Activated CD4-positive, alpha-beta T cell treated with anti-CD3 and anti-CD28 coated beads for 36 hours (primary cell): Measurements from ENCODE around the gene RPUSD4. TPM values are rescaled to one million over a fixed set of nuclear protein-coding genes. Genes with fewer than 3 reads are reported as not detected.

ENCODE experiments used
- ATAC-seq: fragments of 200-7000 bp; cut with Tn5 transposase; one replicate; pipeline ENCODE4 v1.10.0; 2021; ENCODE audit warnings: mild to moderate bottlenecking, moderate library complexity
- CTCF ChIA-PET: fragments of 350-600 bp; sonication (Branson Sonifier 250); formaldehyde crosslinking; loops from one replicate; lab custom pipeline; 2021; ENCODE audit warnings: antibody characterized with exemption; lab: Charles Lee
- POLR2A ChIA-PET: fragments of 350-600 bp; sonication (Branson Sonifier 250); formaldehyde crosslinking; loops from one replicate; lab custom pipeline; 2021; ENCODE audit warnings: antibody characterized with exemption, inconsistent platforms; lab: Charles Lee
- DNase-seq: peaks from one replicate; pipeline ENCODE4 v3.0.0-alpha.2; 2020
- H3K27ac Mint-ChIP-seq: one replicate; pipeline ENCODE4 v1.8.0; 2021; ENCODE audit warnings: mixed read lengths
- H3K27me3 Mint-ChIP-seq: one replicate; pipeline ENCODE4 v1.8.0; 2021; ENCODE audit warnings: mixed read lengths
- H3K36me3 Mint-ChIP-seq: one replicate; pipeline ENCODE4 v1.8.0; 2021; ENCODE audit warnings: low read depth, mixed read lengths
- H3K4me1 Mint-ChIP-seq: one replicate; pipeline ENCODE4 v1.8.0; 2021; ENCODE audit warnings: mixed read lengths
- H3K4me3 Mint-ChIP-seq: one replicate; pipeline ENCODE4 v1.8.0; 2021; ENCODE audit warnings: mild to moderate bottlenecking, moderate library complexity, mixed read lengths
- H3K9me3 Mint-ChIP-seq: one replicate; pipeline ENCODE4 v1.8.0; 2021; ENCODE audit warnings: low read depth, mixed read lengths
- intact Hi-C, 2 experiments: fragments of 100-400 bp; cut with DNase I in 1 of 2; cut with micrococcal nuclease in 1 of 2; formaldehyde crosslinking; loops; one replicate each; pipeline versions ENCODE4 v1.14.2 to v1.15.1; 2022 to 2024; cut with DNase I, micrococcal nuclease
- total RNA-seq, 2 experiments: library from RNA; stranded (reverse); gene quantifications; one replicate each; pipeline ENCODE4 v1.2.3, GENCODE V29; 2021

The RPUSD4 gene
- total RNA-seq, 2 experiments from 2014 or later = 31.0 to 33.9 TPM

GRCh38 chr11:126192361-126192760 is 19.1 kb downstream of the RPUSD4 start:
- no peaks in the 10 kb centered on the region for H3K27me3 Mint-ChIP-seq
- H3K9me3 Mint-ChIP-seq = no peaks in the 10 kb centered on the region
- H3K4me1 Mint-ChIP-seq = no peaks in the 10 kb centered on the region
- intact Hi-C loops = loop anchor here in 1 of 2 experiments (5.0 kb wide), 1 partner anchor 250 kb away; no protein-coding TSS in a partner anchor
- no peak for DNase-seq
- POLR2A ChIA-PET = no interaction called here
- no peak overlapping the region for H3K4me3 Mint-ChIP-seq
- no peak for ATAC-seq
- H3K27ac Mint-ChIP-seq = no peak overlapping the region
- peaks cover 19% of the 10 kb centered on the region for H3K36me3 Mint-ChIP-seq
- CTCF ChIA-PET = interaction anchor here (0.6 to 2.8 kb wide), 4 partner anchors 250 to 521 kb away, joined by 3 to 41 read pairs (median 15); no protein-coding TSS in a partner anchor

- intact Hi-C loops = loop anchor here in 1 of 2 experiments (5.0 kb wide), 1 partner anchor 249 kb away; no protein-coding TSS in a partner anchor
- Mint-ChIP-seq H3K4me3 (no peak overlapping the region), H3K27me3 (no peaks in the 10 kb centered on the region), H3K9me3 (no peaks in the 10 kb centered on the region), H3K4me1 (no peaks in the 10 kb centered on the region), H3K27ac (no peak overlapping the region), H3K36me3 (peaks cover 11% of the 10 kb centered on the region)
- ChIA-PET CTCF (interaction anchor here (0.7 to 2.8 kb wide), 2 partner anchors 249 to 520 kb away, joined by 5 to 25 read pairs; no protein-coding TSS in a partner anchor), POLR2A (no interaction called here)
- no peak for ATAC-seq
- DNase-seq = no peak
Measured at GRCh38 chr11:126191379-126192073, 19.9 kb downstream of the RPUSD4 start.

DNA sequence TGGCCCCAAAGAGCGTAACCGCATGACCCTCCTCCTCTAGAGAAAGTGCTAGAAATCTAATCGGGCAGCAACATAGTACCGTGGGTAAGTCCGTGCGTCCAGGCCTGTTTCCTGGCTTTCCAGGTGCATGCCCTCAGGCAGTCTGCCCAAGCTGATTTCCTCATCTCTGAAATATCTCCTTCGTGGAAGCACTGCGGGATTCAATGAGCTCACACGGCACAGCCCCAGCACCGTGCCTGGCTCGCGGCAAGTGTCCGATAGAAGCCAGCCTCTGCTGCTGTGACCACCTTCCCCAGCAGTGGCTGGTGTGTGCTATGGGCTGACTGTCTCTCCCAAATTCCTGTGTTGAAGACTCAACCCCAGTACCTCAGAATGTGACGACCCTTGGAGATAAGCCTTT is 20.7 kb downstream of the RPUSD4 start:
- Mint-ChIP-seq H3K36me3 (peaks cover 6% of the 10 kb centered on the region), H3K9me3 (no peaks in the 10 kb centered on the region), H3K27ac (no peak overlapping the region), H3K27me3 (no peaks in the 10 kb centered on the region), H3K4me3 (no peak overlapping the region), H3K4me1 (no peaks in the 10 kb centered on the region)
- intact Hi-C loops = loop anchor here in 1 of 2 experiments (5.0 kb wide), 1 partner anchor 248 kb away; no protein-coding TSS in a partner anchor
- ChIA-PET CTCF (no interaction called here), POLR2A (no interaction called here)
- no peak for ATAC-seq
- DNase-seq = no peak

GRCh38 chr11:126189109-126189929 is 22.1 kb downstream of the RPUSD4 start:
- POLR2A ChIA-PET = no interaction called here
- intact Hi-C loops = no loop called here

GRCh38 chr11:126188332-126189108 is 22.9 kb downstream of the RPUSD4 start:
- Mint-ChIP-seq H3K9me3 (no peaks in the 10 kb centered on the region), H3K36me3 (peaks cover 3% of the 10 kb centered on the region), H3K4me3 (no peak overlapping the region), H3K27ac (no peak overlapping the region), H3K4me1 (no peaks in the 10 kb centered on the region), H3K27me3 (no peaks in the 10 kb centered on the region)
- no peak for DNase-seq
- POLR2A ChIA-PET = no interaction called here
- intact Hi-C loops = no loop called here
- ATAC-seq = no peak
- CTCF ChIA-PET = no interaction called here

More at GRCh38 chr11:126189109-126189929, 22.1 kb downstream of the RPUSD4 start:
- no peak for ATAC-seq
- CTCF ChIA-PET = interaction anchor here (0.7 kb wide), 1 partner anchor 21 kb away, joined by 3 read pairs; no protein-coding TSS in a partner anchor
- H3K36me3 Mint-ChIP-seq = peaks cover 3% of the 10 kb centered on the region
- no peaks in the 10 kb centered on the region for H3K9me3 Mint-ChIP-seq
- H3K27ac Mint-ChIP-seq = no peak overlapping the region
- H3K27me3 Mint-ChIP-seq = no peaks in the 10 kb centered on the region
- H3K4me1 Mint-ChIP-seq = no peaks in the 10 kb centered on the region
- H3K4me3 Mint-ChIP-seq = no peak overlapping the region
- DNase-seq = no peak

DNA sequence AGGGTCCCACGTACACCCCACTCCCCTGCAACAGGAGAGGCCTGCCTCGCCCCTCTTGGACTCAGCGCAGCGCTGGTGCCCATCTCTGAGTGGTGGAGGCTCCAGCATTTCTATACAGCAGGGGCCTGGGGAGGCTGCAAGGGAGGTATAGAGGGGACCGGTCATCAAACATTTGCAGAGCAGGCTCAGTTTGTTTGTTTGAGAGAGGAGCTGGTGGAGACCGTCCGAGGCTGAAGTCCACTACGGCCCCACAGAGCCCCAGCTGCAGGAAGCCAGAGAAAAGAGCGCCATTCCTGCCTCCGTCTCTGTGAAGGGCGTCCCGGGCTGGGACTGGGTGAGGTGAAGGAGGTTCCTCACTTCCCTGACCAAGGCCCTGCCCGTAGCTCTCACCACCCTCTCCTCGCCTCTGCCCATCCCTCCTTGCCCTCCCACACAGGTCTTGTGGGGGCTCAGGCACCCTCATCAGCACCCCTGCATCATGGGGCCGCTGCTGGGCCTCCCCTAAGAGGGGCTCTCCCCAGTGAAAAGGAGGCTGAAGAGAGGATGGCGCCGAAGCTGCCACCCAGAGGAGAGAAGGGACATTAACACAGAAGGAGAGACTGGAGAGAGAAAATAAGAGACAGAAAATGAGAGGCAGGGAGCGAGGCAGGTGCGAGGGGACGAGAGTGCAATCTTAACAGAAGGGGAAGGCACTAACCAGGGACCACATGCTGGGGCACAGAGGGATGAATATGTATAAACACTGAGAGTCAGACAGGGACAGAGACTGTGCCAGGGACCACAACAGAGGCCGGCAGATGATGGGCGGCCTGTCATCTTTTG is 24.5 kb downstream of the RPUSD4 start:
- Mint-ChIP-seq H3K4me1 (no peaks in the 10 kb centered on the region), H3K36me3 (peaks cover 3% of the 10 kb centered on the region), H3K27ac (no peak overlapping the region), H3K27me3 (no peaks in the 10 kb centered on the region), H3K4me3 (no peak overlapping the region), H3K9me3 (no peaks in the 10 kb centered on the region)
- ATAC-seq = no peak
- POLR2A ChIA-PET = no interaction called here
- no peak for DNase-seq
- intact Hi-C loops = no loop called here
- CTCF ChIA-PET = no interaction called here

- ChIA-PET CTCF (no interaction called here), POLR2A (no interaction called here)
- intact Hi-C loops = no loop called here
- Mint-ChIP-seq H3K36me3 (peaks cover 3% of the 10 kb centered on the region), H3K4me3 (no peak overlapping the region), H3K4me1 (no peaks in the 10 kb centered on the region), H3K27ac (no peak overlapping the region), H3K9me3 (no peaks in the 10 kb centered on the region), H3K27me3 (no peaks in the 10 kb centered on the region)
- ATAC-seq (no peak), DNase-seq (no peak)
Measured at GRCh38 chr11:126186025-126186698, 25.3 kb downstream of the RPUSD4 start.

DNA sequence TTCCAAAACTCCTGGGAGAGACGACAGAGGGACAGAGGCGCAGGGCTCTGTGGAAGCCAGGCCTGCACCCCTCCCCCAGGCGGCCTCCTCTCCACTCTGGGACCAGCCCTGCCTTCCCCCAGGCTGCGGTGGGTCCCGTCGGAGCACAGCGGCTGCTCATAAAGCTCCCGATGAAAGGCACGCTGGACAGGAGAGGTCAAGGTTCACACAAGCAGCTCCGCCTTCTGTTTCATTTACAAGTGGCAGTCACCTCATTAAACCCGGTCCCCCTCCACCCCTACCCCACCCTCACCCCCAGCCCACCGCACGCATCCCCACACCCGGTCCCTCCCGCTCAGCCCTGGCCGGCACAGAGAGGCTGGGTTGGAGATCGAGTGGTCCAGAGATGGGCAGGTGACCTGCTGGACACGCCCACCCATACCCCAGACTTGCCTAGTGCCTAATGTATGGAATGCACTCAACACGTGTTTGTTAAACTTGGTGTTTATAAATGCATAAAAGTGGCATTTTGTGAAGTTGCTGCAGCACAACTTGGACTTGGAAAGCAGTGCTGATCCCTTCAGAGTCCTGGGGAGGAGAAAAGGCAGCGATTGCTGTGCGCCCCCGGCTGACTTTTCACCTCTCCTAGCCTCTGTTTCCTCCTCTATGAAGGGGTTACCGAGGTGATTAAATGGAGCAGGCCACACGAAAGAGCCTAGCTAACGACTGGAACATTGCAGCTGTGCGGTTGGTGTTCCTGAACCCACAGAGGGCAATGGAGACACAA is 26.0 kb downstream of the RPUSD4 start:
- Mint-ChIP-seq H3K36me3 (peaks cover 5% of the 10 kb centered on the region), H3K9me3 (no peaks in the 10 kb centered on the region), H3K4me3 (no peak overlapping the region), H3K27me3 (no peaks in the 10 kb centered on the region), H3K27ac (no peak overlapping the region), H3K4me1 (no peaks in the 10 kb centered on the region)
- ChIA-PET CTCF (no interaction called here), POLR2A (no interaction called here)
- DNase-seq (no peak), ATAC-seq (no peak)
- intact Hi-C loops = no loop called here

DNA sequence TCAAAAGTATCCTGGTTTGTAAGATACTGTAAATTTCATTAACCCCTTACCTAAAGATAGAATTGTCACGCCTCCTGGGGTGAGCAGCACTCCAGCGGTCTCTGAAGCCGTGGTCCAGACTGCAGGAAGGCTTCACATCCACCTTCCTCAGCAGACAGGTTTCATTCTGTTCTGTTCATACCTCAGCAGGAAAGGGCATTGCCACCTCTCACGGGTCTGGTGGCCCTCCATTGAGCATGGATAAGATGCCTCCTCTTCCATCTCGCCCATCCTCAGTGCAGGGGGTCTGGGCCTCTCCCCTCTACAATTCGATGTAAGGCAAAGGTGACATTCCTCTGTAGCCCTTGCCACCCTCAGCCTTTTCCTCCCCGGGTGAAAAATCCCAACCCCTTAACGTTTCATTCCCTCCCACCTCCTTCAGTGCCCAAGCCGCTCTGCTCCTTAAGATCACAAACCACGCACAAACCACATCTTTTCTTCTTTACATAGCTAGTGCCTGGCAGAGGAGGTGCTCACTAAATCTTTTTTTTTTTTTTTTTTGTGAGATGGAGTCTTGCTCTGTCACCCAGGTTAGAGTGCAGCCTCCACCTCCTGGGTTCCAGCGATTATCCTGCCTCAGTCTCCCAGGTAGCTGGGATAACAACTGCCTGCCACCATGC is 28.5 kb downstream of the RPUSD4 start:
- Mint-ChIP-seq H3K4me3 (no peak overlapping the region), H3K9me3 (no peaks in the 10 kb centered on the region), H3K36me3 (peaks cover 5% of the 10 kb centered on the region), H3K27me3 (no peaks in the 10 kb centered on the region), H3K27ac (no peak overlapping the region), H3K4me1 (no peaks in the 10 kb centered on the region)
- POLR2A ChIA-PET = no interaction called here
- CTCF ChIA-PET = interaction anchor here (0.7 kb wide), 1 partner anchor 187 kb away, joined by 3 read pairs; no protein-coding TSS in a partner anchor
- DNase-seq = no peak
- intact Hi-C loops = no loop called here
- ATAC-seq = no peak
